PFSK-1 (cell line): ENCODE measurements around the gene NUP62CL.

ENCODE experiments used
- POLR2AphosphoS5 ChIP-seq: IDR thresholded peaks from 2 replicates; pipeline ENCODE4 v1.6.1; 2012; ENCODE audit warnings: low read depth, mild to moderate bottlenecking, control low read depth, low read length, moderate library complexity
- REST ChIP-seq, 2 experiments: IDR thresholded peaks; 2 replicates each; pipeline versions ENCODE4 v1.6.1 to v1.8.0; 2011 to 2012; ENCODE audit warnings: low read depth in 2 of 2, low read length in 2 of 2, control low read depth in 1 of 2, inconsistent platforms in 1 of 2, mild to moderate bottlenecking in 1 of 2, moderate library complexity in 1 of 2; ENCODE audit not compliant: insufficient read depth in 1 of 2
- SIN3A ChIP-seq: IDR thresholded peaks from 2 replicates; pipeline ENCODE4 v1.6.1; 2012; ENCODE audit warnings: mild to moderate bottlenecking, low read length, moderate library complexity, borderline replicate concordance; ENCODE audit not compliant: insufficient read depth
- TAF1 ChIP-seq: IDR thresholded peaks from 2 replicates; pipeline ENCODE4 v1.6.1; 2012; ENCODE audit warnings: low read length, control low read depth, borderline replicate concordance; ENCODE audit not compliant: insufficient read depth

DNA sequence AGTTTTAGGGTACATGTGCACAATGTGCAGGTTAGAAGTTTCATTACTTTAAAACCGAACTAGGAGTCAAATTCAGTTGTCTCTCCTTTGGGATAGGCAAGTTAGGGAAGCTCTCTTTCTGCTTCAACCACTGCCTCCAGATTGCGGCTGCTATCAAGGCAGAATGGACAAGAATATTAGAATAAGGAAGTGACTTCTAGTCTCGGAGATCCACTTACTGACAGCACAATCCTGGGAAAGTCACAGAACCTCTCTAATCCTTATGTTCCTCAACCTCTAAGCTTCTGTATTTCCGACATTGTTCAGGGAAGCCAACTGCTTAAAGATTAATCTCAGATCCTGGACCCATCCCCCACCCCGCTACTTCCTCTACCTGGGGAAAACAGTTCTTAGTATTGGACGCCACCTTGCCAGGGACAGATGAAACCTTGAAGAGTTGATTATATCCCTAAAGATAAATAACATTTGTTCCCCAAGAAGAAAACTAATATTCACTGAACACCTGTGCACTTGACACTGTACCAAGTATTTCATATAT lies 2.1 kb downstream of the NUP62CL start:
- no peak for TF ChIP-seq POLR2AphosphoS5
- no peak for TF ChIP-seq TAF1
- TF ChIP-seq REST (IDR thresholded peaks at IDR 0.05; ENCODE audit: insufficient read depth in 1 of 2, low read depth in 2 of 2, low read length in 2 of 2), result no peak
- TF ChIP-seq SIN3A, result no peak
